Superior temporal gyrus (tissue), 1 donor: ENCODE measurements around the gene GPR55.
A peak's percentile ranks its signal among the peaks of the same experiment; 100 is the strongest.

Source experiments
- DNase-seq: peaks from one replicate; pipeline ENCODE4 v3.0.0-alpha.2; 2016; ENCODE audit errors: extremely low spot score

GPR55 gene

DNA sequence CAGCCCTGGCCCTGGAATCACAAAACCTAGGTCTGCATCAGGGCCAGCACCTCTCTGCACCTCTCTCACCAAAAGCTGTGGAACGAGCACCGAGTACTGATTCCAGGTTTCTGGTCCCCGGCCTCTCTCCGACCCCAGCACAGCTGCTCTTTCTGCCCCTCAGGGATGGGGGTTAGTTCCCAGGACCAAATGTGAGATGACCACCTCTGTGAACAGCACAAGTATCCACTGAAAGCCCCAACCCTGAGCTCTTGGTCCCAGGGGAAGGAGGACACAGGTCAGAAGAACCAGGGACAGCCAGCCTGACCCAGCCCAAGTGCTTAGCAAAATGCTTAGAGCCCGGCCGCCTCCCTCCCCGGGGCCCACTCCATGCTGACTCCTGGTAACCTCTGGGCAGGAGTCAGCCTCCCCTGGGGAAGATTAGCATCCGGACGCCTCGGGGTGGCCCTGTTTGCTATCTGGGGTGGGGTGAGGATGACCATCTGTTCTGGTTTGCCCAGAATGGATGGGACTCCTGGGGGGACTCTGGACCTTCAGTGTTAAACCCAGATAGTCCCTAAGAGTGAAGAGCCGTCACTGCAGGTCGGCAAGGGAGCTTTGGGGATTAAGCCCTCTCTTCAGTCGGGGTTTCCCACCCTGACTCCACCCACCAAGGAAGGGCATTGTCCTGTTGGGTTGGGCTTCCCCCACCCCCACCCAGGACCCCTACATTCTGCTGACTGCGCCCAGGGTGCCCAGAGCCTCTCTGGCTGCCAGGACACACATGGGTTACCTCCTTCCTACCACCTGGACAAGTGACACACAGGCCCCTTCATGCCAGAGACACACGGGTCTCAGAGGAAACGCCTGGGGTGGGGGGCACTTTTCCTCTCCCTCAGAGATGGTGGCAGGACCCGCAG lies 9.4 kb upstream of the GPR55 start:
- DNase-seq, result no peak

DNA sequence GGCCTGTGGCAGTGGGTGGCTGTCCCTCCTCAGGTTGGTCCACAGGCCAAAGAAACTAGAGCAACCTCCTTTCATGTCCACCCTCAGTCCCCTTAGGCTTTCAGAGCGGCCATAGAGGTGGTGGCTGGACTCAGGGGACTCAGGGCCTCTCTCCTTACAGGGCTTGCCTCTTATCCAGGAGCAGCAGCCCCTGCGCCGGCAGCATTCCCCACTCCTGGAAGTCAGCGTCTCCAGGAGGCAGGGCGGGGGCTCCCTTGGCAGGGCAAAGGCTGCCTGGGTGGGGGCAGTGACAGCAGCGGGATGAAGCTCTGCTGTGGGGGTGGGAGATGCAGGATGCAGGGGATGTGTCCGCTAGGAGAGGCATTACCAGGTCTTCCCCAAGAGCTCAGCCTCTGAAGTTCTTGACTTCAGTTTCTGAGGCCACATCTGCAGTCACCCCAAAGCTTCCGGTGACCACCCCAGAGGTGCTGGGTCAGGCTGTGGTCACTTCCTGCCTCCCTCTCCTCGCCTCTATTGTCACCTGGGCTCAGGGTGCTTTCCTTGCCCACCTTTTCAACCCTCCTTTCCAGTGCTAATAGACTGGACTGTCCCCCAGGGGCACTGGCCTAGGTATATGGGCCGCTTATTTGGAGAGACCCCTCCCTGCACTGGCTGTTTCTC lies 8.6 kb upstream of the GPR55 start:
- no peak for DNase-seq

DNA sequence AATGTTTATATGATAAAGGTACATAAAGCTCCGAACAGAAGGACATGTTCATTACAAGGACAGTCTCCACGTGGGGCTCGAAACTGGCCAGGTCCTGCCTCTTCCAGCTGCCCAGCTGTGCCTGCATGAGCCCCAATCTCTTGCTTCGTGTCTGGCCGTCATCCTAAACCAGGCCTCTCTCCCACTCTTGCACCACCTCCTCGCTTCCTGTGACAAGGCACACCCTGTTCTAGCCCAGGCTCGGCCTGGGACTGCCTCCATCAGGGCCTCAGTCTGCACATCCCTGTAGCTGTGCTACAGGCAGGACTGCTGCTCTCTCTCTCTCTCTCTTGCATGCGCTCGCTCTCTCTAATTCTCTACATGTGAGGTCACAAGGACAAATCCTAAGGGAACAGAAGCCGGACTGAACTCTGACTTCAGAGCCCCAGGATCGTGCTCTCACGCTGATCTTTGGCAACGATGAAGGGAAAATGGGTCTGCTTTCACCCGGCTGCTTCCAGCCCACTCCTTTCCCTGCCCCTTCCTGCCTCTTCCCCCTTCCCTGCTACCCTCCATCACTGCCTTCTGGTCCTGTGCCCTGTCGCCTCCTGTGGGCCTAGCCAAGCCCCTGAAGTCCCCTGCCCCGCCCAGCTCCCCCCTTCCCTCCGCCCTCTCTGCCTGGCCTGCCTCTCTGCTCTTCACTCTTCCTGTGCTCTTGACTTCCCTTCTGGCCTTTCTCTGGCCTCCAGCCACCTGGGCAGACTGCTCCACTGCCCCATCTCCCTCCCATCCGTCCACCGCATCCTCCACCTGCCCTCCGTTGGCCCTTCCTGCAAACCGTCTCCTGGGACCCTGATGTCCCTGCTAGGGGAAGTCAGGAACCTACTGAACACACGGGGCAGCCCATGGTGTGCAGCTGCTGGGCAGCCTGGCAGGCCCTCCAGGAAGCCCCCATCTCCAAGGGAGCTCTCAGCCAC lies 7.8 kb upstream of the GPR55 start:
- peak; percentile 54 for DNase-seq

DNA sequence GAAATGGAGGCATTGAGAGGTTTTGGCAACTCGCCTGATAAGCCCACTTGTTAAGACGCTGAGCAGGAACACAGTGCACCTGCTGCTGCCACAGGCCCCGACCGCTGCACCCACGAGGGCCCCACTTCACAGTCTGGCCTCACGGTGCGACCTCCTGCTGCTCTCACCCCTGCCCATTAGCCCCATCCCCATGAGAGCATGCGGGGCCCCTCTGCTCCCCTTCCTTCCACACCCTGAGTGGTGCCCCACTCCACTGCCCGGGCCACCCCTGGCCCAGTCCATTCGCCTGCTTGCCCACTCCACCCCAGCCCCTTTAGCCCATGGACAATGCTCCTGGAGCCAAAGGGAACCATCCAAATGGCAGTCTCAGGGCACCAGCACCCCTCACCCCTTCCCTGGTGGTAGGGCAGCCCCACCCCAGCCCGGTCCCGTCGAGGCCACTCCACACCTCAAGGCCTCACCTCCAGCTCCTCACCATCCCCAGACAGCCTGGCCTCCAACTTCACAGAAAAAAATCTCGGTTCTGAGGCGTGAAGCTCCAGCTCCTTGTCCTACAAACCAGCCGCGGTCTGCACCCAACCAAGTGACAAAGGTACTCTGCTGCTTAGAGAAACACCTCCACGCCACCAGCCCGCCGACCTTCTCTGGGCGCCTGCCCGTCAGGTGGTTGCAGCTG lies 6.7 kb upstream of the GPR55 start:
- DNase-seq, result no peak

DNA sequence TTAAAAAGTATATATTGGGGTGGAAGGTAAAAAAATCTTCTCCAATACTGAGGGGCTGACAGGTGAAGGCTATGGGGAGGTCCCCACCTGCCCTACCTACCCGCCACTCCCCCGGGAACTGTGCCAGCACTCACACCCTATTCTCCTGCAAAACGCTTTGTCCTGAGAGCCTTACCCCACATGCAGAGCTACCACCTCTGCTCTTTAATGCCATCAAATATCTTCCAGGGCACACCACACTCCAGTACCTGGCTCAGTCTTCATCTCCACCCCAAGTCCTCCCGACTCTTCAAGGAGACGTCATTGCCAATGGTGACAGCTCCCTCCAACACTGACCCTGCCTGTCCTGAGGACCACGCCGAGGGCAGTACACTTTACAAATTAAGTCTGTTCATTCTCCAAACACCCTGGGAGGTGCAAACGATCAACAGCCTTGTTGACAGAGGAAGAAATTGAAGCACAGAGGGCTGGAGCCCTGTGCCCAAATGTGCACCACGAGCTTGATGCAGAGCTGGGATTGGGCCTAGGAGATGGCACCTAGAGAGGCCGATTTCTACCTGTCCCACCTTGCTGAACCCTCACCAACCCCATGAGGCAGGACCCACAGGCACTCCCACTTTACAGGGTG lies 6.0 kb upstream of the GPR55 start:
- DNase-seq, result no peak

DNA sequence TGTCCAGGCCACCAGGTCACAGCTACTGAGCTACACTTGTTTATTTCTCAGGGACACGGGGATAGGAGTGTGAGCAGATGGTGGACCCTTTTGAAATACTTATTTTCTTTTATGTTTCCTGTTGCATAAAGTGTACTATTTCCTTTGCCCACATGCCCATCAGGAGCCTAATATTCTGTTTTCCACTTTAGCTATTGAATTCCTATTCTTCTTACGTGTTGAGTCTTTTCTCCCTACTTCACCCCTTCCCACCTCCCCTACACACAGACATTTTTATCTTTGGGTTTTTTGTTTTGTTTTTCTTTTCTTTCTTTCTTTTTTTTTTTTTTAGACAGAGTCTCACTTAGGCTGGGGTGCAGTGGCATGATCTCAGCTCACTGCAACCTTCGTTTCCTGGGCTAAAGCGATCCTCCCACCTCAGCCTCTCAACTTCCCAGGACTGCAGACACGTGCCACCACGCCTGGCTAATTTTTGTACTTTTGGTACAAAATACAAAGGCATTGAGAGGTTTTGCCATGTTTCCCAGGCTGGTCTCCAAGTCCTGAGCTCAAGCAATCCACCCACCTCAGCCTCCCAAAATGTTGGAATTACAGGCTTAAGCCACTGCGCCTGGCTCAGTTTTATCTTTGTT lies 5.2 kb upstream of the GPR55 start:
- DNase-seq, result no peak

DNA sequence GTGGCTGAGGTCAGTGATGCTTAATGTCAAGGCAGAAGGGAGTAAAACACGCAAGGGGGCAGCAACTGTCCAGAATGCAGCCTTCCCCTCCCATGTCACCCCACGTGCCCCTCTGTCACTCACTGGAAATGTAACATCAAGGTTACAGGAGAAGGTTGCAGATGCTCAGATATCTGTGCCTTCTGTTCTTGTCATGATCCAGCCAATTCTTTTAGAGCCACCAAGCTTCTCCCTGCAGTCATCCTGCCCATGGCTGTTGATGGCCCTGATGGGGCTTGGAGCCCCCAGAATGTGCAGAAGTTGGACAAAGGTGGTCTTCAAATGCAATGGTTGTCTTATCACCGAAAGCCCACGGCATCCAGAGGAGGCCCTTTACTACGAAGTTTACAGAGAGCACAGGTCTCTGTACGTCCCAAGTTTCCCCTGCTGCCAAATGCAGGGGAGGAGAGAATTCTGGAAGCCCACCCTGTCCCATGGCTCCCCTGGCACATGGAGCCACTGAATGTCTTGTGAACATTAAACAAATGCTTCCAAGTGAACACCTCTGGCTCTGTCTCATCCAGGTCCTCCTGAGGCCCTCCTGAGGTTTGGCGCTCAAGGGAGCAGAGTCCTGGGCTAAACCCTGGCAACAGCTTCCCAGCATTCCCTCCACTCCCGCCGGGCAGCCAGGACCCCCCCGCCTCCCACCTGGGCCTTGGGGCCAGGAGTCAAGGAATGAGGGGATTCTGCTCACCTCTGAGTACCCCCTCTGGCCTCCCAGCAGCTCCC lies 4.5 kb upstream of the GPR55 start:
- DNase-seq, result no peak

DNA sequence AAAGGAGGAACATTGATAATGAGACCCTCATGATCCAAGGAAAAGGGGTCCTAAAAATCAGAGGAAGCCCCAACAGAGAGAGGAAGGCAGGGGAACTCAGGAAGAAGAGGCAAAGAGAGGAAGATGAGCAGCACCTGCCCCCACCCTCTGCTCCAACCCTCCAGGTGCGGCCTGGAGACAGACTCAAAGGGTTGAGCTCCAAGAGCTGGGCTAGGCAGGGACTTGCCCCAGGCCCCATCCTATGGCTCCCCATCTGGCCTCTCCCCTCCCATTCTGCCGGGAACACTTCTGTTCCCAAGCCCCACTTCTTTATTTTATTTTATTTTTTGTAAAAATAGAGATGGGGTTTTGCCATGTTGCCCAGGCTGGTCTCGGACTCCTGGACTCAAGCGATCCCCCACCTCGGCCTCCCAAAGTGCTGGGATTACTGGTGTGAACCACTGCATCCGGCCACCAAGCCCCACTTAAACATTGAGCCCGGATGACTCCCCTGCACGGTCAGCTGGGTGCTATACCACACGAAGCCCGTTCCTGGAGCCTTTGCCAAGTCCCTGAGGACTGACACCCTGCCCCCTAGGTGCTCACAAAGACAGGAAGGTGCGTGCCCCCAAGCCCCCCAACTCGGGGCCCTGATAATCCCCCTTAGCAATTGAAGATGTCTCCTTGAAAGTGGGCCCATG lies 3.8 kb upstream of the GPR55 start:
- no peak for DNase-seq

DNA sequence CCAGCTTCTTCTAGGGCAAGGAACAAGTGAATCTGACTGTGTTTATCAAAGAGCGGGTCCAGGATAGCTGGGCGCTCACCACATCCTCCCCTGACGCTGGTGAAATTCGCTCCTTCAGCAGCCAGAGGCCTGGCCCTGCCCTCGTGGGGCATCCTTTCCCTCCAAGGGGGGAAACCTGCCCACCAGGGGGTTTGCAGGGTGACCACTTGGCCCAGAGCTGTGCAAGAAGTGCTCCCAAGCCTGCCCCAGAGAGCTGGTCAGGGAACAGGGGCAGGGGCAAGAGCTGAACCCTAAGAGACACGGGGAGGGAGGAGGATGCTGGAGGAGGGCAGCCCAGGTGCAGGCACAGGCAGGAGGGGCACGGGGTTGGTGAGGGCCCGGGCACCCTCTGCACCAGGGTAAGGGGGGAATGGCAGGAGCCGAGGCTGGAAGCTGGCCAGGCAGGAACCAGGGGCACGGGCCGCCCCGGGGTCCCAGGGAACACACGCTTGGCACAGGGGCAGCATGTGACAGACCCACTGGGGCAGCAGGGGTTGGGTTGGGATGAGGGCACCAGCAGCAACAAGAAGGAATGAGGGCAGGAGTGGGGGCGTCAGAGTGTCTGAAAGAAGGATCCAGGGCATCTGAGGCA lies 2.8 kb upstream of the GPR55 start:
- no peak for DNase-seq

DNA sequence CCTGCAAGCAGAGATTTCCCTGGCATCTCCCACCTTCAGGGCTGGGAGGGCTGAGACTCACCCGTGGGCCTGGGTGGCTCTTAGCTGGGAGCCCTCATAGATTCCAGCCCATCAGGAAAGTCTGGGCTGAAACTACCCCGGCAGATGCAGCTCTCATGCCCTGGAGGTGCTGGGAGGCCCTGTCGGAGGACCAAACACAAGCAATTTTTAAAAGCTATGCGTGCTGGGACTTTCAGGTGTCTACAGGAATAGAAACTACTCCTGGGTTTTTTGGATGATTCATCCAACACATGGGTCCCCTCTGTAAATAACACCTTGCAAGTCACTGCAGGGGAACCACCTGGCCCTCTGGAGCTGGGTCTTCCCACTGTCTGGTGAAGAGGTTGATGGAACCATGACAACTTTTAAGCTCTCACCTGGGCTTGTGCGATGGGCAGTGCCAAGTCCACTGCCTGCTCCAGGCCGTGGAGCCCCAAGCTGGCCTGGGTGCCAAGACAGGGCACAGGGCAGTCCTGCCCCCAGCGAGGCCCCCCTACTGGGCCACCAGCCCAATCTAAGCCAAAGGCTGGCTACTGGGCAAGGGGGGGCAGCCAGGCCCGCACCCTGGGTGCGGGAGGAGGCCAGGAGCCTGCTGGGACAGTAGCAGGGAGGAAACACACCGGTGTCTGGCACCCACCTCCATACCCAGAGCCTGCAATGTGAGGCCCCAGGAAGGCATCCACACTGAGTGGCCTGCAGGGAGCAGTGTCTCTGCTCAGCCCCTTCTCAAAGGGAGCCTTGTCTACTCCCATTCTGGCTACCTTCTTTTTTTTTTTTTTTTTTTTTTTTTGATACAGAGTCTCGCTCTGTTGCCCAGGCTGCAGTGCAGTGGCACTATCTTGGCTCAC lies 1.1 kb upstream of the GPR55 start:
- DNase-seq, result no peak

DNA sequence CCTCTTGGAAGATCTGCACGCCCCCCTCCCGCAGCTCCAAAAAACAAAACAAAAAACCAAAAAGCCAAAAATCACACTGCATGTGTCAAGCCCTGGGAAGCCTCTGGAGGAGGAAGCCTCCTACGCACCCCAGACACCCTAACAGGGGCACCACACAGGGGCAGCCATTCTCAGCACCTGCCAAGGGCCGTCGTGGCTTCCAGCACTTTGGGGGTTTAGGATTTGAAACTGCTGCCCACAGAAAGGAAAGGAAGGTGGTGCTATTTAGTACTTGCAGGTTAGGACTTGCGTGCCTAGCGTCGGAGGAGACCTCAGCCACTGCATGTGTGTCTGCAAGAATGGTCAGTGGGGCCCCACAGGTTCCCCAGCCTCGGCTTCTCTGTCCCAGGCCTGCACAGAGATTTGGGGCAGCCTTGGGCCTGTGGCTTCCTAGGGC lies 419 bp upstream of the GPR55 start:
- DNase-seq, result no peak

DNA sequence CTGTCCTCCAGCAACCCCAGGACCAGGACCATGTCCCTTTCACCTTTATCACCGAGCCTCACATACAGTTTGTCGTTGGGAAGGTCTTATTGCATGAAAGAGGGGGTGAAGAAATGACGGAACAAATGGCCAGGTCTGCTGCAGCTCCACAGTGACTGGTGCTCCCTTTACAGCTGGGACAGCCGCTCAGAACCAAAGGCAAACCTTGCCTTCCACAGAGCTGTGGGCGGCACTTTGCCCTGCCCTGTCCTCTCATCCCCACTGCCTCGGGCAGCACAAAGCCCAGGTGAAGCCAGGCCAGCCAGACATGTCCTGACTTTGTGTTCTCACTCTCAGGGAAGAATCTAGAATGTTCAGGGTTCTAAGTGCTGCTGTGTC lies 961 bp downstream of the GPR55 start:
- DNase-seq, result no peak

DNA sequence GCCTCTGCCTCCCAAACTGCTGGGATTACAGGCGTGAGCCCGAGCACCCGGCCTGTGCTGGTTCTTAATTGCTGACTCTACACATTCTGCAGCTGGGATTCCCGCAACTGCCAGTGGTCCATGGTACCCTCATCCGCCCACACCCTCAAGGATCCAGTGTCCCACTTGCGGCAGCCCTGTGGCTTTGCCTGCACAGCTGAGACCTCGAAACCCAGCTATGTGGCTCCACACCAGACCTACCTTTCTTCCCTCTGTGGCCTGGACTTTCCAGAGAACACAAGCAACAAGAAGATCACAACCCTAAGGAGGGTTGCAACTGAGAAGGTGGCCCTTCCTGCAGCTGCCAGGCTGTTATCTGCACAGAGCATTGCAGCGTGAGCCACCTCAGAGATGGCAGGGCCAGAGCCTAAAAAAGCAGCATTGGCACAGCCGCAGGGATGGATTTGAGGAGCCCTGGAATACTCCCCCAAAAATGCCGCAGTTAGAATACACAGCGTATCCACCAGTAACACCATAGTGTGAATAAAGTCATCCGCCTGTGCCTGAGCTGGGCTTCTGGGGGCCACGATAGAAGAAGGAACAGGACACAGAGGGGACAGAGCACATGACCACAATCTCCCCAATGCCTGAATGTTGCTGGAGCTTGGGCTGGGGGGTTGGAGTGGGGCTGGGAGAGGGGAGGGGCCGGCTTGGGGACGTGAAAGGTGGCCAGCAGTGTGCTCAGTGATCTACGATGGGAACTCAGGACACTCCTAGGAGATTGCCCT lies 1.9 kb downstream of the GPR55 start:
- no peak for DNase-seq

DNA sequence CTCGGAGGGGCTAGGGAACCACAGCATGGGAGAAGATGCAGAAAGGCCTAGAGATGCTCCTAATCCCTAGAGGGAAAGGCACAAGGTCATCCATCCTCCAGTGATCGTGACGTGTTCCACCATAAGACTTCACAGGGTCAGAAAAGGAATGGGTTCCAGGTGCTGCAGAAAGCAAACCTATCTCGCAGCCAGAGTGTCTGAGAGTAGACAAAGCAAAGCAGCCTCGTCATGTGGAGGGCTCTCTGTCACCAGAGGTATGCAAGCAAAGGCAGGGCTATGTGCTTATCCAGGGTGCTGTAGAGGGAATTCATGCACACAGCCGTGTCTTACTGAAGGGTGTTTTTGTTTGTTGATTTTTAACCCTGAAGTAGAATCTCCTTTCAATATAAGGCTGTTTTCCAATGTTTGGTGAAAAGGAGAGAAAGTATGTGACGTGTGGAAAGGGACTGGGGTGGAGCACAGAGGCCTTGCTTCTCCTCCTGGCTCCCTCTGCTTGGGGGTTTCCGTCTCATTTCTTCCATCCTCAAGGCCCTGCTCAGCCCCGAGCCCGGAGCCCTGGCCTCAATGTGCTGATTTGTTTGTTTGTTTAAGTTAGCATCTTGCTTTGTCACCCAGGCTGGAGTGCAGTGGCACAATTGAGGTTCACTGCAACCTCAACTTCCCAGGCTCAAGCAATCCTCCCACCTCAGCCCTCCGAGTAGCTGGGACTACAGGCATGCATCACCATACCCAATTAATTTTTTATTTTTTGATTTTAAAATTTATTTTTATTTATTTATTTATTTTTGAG lies 3.0 kb downstream of the GPR55 start:
- no peak for DNase-seq

DNA sequence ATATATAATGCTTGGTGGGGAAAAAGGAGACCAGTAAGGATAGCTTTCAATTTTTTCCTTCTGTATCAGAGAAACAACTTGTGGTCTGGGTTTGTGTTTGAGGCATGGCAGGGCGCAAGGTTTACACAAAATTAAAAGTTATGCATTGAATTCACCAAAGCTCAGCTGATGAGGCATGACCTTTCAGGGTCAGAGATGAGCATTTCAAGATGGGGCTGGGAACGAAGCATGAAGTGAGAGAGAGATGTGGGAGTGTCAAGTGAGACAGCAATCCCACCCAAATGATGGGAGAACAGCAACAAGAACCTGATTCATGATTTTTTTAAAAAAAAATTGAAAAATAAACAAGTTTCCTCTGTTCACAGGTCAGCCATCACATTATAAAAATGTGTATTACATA lies 4.9 kb downstream of the GPR55 start:
- no peak for DNase-seq

DNA sequence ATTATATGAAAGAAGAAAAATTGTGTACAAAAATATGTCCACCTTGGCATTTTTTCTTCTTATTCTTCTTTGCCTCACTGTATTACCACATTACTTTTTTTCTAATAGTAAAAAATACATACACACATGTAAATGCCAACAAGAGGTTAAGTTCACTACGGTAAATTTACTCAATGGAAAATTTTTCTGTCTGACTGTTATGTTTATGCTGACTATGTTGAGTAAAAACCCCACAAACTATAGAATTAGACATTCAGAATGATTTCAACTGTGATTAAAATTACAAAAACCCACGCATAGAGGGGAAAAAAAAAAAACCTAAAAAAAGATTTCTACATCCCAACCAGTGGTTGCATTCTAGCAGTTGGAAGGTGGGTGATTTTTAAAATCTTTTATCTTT lies 5.4 kb downstream of the GPR55 start:
- DNase-seq, result no peak
